Measurements from ENCODE around the gene TMEM212.

The TMEM212 gene

DNA sequence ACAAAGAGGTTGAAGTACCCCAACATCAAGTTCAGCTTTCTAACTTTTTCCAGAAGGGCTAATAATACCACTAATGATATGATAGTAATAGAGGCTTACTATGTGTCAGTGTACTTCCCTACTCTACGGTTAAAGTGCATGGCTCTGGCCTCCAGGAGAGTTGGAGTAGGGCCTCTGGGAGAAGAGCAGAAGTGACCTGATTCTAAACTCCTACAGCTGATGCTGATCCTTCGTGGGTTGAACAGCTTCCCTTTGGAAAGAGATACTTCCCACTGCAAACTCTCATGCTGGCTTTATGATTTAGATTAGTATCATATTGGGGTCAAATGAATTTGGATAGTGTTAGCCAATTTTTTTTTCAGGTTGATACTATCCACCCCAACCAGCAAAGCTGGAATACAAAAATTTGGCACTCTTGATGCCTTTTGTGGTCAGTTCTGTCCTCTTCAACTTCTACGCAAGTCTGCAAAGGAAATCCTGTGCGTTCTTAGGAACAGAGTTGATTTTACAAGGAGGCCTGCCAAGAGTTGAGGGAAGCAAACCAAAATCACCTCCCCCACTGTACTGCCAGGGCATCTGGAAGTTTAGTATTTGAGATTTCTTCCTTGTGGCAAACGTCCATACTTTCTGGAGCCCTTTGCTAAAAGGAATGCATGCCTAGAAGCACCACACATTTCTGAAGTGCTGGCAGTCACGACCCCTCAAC is 17.8 kb downstream of the TMEM212 start:
- DNase-seq (ENCODE audit: low read depth in 2 of 2) = no peak

DNA sequence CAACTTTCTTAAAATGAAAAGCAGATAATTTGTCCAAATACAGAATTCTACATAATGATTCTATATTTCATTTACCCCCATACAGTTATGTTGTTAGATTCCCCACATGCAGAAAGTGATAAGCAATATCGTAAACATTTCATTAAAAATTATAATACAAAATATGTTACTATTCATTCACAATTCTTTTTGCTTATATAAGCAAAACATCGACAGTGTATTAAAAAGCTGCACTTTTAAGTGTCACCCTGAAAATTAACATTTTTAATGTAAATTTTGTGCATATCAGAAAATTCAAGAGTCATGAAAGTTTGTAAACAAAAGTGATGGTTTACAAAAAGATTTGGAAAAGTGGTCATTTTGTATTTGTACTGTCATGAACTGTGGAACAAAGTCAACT is 19.2 kb downstream of the TMEM212 start:
- no peak for DNase-seq (ENCODE audit: low read depth in 2 of 2)

- no peak for DNase-seq (ENCODE audit: low read depth in 2 of 2)
Measured at GRCh38 chr3:171862993-171863521, 19.9 kb downstream of the TMEM212 start.

- no peak for DNase-seq (ENCODE audit: low read depth in 2 of 2)
Measured at GRCh38 chr3:171863920-171864319, 20.8 kb downstream of the TMEM212 start.

- DNase-seq (ENCODE audit: low read depth in 2 of 2) = no peak
Measured at GRCh38 chr3:171865191-171865865, 22.2 kb downstream of the TMEM212 start.

DNA sequence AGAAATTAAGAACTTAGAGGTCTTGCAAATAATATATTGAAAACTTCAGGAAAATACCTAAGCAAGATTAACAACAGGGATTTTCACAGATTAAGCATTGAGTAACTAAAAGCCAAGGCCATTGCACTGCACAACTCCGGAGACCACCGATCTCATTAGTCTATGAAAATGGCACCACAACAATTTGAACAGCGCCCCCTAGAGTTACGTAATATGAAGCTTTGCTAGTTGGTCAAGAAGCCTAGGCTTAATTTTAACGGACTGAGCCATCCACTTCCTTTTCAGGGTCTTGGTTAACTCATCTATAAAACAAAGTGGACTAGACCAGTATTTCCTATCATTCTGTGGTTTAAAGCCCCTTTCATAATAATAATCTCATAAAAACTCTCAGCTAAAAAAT is 24.8 kb downstream of the TMEM212 start:
- DNase-seq (ENCODE audit: low read depth in 2 of 2) = no peak

DNA sequence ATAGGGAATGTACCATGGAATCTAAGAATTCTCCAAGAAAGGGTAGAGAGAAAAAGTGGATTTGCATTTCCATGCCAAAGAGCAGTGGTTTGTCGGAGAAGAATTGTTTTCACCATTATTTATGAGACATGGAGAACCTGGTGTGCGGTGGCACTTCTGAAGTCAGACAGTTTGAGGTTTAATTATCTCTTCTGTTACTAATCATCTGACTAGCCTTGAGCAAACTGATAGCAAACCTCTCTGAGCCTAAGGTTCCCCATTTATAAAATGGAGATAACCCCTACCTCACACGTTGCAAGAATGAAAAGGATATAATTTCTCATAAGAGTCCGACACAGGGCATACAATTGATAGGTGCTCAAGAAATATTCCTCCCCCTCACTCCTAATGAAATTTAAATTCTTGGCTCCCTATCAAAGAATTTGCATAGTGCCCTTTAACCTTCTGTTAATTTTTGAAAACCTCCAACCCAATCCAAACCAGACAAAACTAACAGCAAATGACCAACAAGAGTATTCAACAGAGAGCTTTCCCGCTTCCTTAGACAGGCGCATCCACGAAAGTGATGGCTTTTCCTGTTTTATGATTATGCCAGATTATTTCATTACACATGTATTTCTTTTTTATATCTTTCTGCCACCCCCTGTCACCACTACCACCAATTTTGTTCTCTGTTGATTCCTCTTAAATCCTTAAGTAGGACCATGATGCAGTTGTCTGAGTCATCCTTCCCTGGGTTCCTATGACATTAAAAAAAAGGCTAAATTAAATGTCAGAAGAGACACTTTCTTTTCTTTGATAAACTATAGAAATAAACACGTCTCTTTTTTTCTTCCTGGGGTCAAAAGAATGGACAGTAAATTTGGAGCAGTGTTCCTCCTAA is 28.5 kb downstream of the TMEM212 start:
- no peak for DNase-seq (ENCODE audit: low read depth in 2 of 2)

DNA sequence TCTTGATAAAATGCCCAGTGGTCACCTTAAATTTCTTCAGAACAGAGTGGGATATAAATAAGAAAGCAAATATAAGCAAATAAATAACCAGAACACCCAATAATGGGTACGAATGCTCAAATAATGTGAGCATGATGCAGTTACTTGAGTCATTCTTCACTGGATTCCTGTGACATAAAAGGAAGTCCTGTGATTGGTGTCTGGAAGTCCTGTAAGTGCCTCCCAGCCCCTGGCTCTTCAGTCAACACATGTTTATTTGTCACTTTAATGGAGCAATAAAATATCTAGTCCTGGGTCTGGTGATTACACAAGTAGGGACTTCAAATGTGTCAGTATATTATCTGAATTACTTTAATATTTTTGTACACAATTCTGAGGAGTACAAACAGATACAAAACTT is 30.4 kb downstream of the TMEM212 start:
- DNase-seq (ENCODE audit: low read depth in 2 of 2) = no peak

DNA sequence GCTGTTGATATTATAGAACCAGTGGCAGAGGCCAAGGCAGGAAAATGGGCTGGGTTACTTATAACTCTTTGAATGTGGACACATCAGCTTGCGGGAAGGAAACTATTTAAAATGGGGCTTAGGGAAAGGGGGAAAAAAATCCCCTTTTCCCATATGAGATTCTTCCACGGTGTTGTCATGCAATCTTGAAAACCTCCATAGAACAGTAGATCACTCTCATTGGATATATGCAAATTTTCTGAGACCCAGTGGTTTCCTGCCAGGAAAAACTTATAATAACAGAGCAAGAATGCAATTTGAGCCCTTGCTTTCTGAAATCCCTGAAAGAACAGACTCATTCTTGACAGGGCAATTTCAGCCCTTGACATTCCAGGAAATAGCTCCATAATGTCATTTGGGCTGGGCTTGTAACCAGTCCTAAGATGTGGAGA is 31.1 kb downstream of the TMEM212 start:
- no peak for DNase-seq (ENCODE audit: low read depth in 2 of 2)

GRCh38 chr3:171874879-171875278 is 31.7 kb downstream of the TMEM212 start:
- DNase-seq (ENCODE audit: low read depth in 2 of 2) = no peak

DNA sequence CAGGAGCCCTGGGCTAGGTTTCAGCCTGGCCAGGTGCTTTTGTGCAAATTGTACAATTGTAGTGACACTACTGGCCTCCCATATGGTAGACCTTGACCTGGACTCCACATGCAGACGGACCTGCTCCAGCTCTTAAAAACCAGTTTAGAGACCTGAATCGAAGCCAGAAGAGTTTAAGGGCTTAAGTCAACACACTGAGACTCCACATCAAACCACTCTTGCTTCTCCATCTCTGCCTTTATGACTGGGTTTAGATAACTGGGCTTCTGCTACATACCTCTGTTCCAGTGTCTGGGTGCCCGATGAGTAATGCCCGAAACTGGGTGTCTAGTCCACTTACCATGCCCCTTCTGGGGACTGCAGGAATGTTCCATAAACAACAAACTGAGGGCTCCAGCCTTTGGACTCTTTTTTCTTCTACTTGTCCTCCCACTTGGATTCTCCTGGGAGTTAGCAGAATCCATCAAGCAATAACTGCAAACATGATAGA is 32.8 kb downstream of the TMEM212 start:
- DNase-seq (ENCODE audit: low read depth in 2 of 2) = no peak

DNA sequence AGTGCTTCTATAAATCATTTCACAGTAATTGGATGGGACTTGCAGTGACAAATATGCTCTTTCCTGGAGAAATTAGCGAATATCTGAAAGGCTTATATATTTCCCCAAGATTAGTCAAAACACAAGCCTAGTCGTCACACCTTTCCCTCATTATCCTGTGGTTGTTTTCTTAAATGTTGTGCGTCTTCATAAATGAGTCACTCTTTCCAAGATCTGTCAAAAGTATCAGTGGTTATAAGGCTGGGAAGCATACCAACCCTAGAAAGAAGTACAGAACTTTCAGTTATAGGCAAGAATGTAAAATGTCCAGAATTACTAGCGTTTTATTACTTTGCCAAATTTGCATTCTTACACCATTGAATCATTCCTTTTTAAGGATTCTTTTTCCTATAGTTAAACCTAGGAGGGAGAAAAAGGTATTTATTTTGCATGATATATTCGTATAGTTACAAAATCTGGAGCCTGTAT is 33.6 kb downstream of the TMEM212 start:
- no peak for DNase-seq (ENCODE audit: low read depth in 2 of 2)

DNA sequence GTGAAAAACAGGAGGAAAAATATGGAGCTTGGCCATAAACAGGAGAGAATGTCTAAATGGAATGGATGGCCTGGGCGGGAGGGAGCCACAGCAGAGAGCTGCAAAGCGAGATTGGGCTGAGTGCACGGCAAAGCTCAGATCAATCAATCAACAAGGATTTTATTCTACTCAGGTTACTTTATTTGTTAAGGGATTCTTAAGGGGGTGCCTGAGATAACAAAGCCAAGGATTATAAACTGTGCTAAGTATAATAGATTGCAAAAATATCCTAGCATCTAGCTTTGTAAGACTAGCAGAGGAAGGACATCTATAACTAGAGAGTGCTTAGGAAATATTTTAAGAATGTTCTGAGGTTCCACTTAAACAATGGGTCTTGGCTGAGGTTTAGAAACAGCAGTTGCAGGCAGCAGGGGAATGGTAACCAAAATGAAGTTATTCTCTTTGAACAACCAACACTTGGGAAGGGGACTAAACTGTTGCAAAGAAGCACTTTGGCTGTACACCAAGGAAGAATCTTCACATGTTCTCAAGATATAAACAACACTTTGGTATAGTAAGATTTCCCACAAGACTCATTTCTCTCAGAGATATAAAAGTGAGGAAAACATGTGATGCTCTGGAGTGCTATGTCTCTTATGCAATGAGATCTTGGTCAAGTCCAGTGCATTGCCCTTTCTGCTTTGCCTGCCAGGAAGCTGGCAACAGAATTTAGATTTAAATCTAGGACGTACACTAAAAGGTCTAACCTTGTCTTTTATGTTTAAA is 35.5 kb downstream of the TMEM212 start:
- DNase-seq (ENCODE audit: low read depth in 2 of 2) = no peak

GRCh38 chr3:171879472-171879871 is 36.3 kb downstream of the TMEM212 start:
- DNase-seq (ENCODE audit: low read depth in 2 of 2) = no peak

GRCh38 chr3:171880101-171880870 is 37.1 kb downstream of the TMEM212 start:
- DNase-seq (ENCODE audit: low read depth in 2 of 2) = no peak

GRCh38 chr3:171881251-171881650 is 38.1 kb downstream of the TMEM212 start:
- no peak for DNase-seq (ENCODE audit: low read depth in 2 of 2)

DNA sequence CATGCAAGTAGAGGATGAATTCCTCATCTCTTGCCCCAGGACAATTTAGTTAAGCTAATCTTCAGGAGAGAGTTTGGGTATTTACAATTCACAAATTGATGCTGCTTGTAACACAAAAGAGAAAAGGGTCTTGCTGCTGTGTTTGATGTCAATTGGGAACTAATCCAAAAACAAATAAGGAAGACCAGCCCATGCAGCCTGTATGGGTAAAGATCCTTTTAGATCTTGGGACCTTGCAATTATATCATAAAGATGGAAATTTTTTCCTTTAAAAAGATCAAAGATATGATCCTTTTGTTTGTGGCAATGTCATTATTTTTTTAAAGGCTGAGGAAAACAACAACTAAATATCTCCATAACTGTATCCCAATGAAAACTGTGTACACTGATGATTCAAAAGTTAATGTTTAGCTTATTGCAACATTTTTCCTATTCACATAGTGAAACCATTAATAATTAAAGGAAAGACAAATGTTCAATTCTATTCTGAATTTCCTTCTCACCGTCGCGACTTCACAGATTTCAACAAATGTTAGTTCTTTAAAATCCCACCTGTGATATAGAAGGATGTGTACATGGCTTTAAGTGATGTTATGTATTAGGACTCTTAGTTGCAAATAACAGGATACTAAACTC is 40.2 kb downstream of the TMEM212 start:
- no peak for DNase-seq (ENCODE audit: low read depth in 2 of 2)

DNA sequence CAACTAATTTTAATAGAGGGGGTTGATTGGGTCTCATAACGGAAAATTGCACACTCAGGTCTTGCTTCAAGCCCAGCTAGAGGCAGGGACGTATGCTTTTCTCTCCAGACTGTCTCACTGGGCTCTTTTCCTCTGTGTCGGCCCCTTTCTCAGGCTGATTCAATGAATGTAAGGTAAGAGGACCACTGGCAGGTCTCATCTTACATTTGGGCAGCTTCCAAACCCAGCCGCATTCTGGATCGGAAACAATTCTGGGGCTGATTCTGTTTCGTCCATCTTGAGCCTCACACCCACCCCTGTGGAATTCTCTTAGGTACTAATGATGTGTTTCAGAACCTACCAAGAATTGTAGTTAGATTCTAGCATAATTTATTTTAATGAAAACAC is 40.7 kb downstream of the TMEM212 start:
- no peak for DNase-seq (ENCODE audit: low read depth in 2 of 2)

GRCh38 chr3:171888466-171888865 is 45.3 kb downstream of the TMEM212 start:
- DNase-seq (ENCODE audit: low read depth in 2 of 2) = no peak

DNA sequence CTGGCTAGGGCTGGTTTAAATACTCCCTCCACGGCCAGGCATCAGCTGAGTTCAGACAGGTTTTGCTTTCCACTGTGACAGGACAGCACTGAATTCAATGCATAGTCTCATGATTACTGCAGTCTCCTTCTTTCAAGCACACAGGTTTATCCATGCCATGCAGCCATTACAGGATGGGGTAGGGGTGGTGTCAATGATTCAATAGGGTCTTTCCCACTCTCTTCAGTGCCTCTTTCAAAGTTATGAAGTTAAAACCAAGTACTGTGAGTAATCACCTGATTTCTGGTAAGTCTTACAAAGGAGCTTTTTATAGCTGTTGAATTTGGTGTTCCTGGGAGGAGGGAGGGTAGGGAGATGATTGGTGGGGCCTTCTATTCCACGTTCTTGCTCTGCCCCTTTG is 47.2 kb downstream of the TMEM212 start:
- no peak for DNase-seq (ENCODE audit: low read depth in 2 of 2)
